Fibroblast of mammary gland (primary cell): ENCODE measurements around the gene MAP3K12.
A peak's percentile ranks its signal among the peaks of the same experiment; 100 is the strongest.

Experiments
- DNase-seq: peaks from one replicate; pipeline ENCODE4 v3.0.0-alpha.2; 2010; ENCODE audit warnings: low read depth
- H3K4me3 ChIP-seq: 2 replicates; pipeline ENCODE4 v1.5.1; 2011; ENCODE audit warnings: low read depth, mild to moderate bottlenecking, low read length, moderate library complexity; ENCODE audit not compliant: control insufficient read depth
- TF ChIP-seq, protein P1 (sequence below): conservative IDR thresholded peaks from 2 replicates; pipeline ENCODE4 v1.5.1; 2011; ENCODE audit warnings: low read depth, low read length, inconsistent platforms; ENCODE audit not compliant: control insufficient read depth, insufficient read depth

The MAP3K12 gene

DNA sequence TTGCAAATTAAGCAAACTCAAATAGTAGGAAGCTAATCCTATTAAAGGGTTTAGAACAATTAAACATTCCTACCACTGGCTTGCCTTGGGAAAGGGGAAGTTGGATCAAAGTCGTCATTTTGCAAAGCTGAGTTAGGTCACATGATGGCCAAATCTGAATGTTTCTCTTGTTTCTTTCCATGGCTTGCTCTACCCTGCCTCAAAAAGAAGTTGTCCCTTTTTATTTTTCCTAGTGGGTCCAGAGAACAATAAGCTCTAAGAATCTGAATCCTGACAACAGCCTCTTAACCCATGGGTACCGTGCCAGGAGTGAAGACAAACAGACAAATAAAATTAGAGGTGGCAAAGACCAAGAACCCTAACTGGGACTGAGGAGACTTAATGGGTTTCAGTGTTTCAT is 34.2 kb upstream of the MAP3K12 start:
- no peak for DNase-seq
- H3K4me3 ChIP-seq = no peak overlapping the region
- TF ChIP-seq, protein P1, sequence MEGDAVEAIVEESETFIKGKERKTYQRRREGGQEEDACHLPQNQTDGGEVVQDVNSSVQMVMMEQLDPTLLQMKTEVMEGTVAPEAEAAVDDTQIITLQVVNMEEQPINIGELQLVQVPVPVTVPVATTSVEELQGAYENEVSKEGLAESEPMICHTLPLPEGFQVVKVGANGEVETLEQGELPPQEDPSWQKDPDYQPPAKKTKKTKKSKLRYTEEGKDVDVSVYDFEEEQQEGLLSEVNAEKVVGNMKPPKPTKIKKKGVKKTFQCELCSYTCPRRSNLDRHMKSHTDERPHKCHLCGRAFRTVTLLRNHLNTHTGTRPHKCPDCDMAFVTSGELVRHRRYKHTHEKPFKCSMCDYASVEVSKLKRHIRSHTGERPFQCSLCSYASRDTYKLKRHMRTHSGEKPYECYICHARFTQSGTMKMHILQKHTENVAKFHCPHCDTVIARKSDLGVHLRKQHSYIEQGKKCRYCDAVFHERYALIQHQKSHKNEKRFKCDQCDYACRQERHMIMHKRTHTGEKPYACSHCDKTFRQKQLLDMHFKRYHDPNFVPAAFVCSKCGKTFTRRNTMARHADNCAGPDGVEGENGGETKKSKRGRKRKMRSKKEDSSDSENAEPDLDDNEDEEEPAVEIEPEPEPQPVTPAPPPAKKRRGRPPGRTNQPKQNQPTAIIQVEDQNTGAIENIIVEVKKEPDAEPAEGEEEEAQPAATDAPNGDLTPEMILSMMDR = no peak

DNA sequence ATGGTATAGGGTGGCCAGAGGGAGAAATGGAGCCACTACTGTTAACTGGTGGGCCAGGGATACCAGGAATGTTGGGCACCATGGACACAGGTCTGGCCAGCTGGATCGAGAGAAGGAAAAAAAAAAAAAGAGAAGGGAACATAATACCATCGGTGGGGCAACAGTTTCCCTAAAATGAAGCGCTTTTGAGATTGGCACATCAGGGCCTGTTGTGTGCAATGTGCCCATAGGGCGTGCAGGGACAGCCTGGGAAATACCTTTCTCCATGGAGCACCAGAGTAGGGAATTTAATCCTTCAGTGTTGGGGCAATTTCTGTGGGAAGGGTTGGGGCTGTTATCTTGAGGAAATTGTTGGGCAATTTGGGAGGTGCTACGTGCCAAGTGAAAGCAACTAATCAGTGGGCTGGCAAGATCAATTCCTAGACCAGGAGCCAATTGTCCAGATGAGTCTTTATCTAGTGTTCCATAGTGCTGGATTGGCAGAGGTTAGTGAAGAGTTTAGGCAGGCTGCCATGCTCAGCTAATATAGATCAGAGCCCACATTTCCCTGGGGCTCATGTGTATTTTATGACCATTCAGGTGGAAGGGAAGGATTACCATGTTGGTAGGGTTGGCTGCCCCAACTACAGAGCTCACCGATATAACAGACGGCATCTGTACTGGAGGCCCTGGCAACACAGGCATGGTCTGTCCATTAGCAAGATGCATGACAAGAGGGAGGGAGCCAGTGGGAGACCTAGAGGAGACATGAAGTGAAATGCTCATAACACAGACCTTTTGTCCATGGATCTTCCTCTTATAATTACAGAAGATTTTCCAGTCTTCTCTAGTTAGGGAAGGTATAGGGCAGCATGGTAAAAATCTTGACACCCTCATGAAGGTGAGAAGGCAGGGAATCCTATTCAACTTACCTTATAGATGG is 33.5 kb upstream of the MAP3K12 start:
- TF ChIP-seq, protein P1 = no peak
- no peak for DNase-seq
- no peak overlapping the region for H3K4me3 ChIP-seq

DNA sequence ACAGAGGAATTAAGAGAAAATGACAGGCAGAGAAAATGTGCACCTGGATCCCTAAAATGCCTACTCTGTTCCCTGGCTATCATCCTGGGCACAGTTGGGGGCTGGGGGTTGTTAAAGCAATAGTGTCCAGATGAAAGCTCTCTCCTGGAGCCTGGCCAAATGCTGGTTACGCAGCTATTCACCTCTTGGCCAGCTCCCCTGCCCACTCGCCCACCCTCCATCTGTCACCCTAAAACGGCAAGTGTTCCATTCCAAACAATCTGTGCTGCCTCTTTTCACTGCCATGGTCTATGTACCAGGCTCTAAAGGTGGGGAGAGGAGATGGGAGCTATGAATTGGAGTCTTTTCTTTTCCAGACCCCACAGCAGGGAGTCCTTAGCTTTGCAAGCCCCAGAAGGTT is 32.8 kb upstream of the MAP3K12 start:
- DNase-seq = no peak
- no peak overlapping the region for H3K4me3 ChIP-seq
- TF ChIP-seq, protein P1 = no peak

DNA sequence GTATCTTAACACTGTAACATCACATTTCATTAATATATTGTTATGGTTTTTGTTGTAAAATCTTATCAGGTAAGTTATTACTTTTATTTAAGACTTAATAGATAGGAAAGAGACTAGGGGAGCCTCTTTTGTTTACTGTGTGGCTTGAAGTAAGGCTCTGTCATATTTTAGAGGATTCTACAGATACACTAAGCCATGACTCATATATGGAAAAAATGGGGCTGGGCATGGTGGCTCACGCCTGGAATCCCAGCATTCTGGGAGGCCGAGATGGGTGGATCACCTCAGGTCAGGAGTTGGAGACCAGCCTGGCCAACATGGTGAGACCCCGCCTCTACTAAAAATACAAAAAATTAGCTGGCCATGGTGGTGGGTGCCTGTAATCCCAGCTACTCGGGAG is 31.7 kb upstream of the MAP3K12 start:
- no peak overlapping the region for H3K4me3 ChIP-seq
- TF ChIP-seq, protein P1 = no peak
- peak; percentile 60 for DNase-seq

DNA sequence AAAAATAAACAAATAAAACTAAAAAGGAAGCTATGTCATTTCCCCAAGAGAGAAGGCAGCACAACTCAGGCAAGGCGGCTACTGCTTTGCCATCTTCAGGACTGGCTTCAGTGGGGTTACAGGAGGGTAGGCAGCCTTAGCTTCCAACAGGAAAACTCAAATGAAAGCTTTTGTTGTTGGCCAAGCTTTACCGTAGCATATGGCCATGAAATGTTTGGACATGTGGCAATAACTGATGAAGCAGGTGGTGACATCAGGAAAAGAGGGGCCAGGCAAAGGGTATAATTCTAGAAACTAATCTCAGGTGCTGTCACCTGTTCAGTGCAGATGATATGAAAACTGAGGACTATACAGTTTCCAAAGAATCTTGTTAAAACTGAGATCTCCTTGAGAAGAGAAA is 30.8 kb upstream of the MAP3K12 start:
- TF ChIP-seq, protein P1 = no peak
- H3K4me3 ChIP-seq = no peak overlapping the region
- DNase-seq = no peak

DNA sequence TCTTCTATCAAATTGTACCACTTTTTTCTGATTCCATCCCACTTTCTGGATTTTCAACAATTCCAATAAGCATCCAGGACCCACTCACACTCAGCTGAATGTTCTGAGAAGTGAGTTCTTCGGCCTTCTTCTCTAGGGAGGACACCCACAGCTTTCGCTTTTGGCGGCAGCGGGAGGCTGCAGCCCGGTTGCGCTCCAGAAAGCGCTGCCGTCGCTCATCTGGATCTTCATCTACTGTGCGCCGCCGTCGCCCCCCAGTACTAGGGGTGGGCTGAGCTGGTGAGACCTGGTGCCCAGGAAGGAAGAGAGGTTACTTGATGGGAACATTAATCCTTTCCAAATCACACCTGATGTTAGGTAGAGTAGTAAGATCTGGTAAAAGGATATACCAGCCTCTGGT is 25.2 kb upstream of the MAP3K12 start:
- TF ChIP-seq, protein P1 = no peak
- no peak overlapping the region for H3K4me3 ChIP-seq
- DNase-seq = no peak
